ENCODE data around the gene STXBP2. TPM values are rescaled to one million over a fixed set of nuclear protein-coding genes. Genes with fewer than 3 reads are reported as not detected.

The STXBP2 gene
- total and polyA plus RNA-seq, 4 donors = 25.9 to 32.7 (median 27.2) TPM

GRCh38 chr19:7628589-7629311, 8.2 kb upstream of the STXBP2 start:
- WGBS = 3% methylated on average over 15 of the region's 15 CpGs
- Histone ChIP-seq H3K36me3 (ENCODE audit: control insufficient read depth in 4 of 4, insufficient read depth in 3 of 4, low read depth in 1 of 4, low read length in 3 of 4) (peaks cover 7 to 33% (median 9%) of the 10 kb centered on the region in 4 donors), H3K4me1 (ENCODE audit: control insufficient read depth in 4 of 4, insufficient read depth in 4 of 4, low read length in 3 of 4) (peaks cover 14 to 36% (median 27%) of the 10 kb centered on the region in 4 donors), H3K9ac (ENCODE audit: low read depth in 1 of 2, low read length in 2 of 2) (peak overlapping the region; percentile 89 to 92), H3K27me3 (ENCODE audit: control insufficient read depth in 4 of 4, insufficient read depth in 4 of 4, low read length in 3 of 4) (no peaks in the 10 kb centered on the region), H3K27ac (ENCODE audit: low read depth in 1 of 2, low read length in 2 of 2) (peak overlapping the region; percentile 21 to 64), H3K4me3 (ENCODE audit: low read depth in 1 of 3, low read length in 3 of 3) (peak overlapping the region; percentile 74 to 99 (median 97)), H3K9me3 (ENCODE audit: control insufficient read depth in 4 of 4, low read length in 3 of 4) (no peaks in the 10 kb centered on the region)
- no peak for TF ChIP-seq TAF1 (conservative IDR thresholded peaks at IDR 0.05)
- no peak for TF ChIP-seq SP1 (IDR thresholded peaks at IDR 0.05)
- no peak for TF ChIP-seq HNF4G (IDR thresholded peaks at IDR 0.05)
- TF ChIP-seq, protein P1, sequence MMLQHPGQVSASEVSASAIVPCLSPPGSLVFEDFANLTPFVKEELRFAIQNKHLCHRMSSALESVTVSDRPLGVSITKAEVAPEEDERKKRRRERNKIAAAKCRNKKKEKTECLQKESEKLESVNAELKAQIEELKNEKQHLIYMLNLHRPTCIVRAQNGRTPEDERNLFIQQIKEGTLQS (IDR thresholded peaks at IDR 0.05) = no peak
- no peak for TF ChIP-seq CTCF (IDR thresholded peaks at IDR 0.05; ENCODE audit: low read depth, low read length, missing input control)
- no peak for DNase-seq (ENCODE audit: low spot score)

DNA sequence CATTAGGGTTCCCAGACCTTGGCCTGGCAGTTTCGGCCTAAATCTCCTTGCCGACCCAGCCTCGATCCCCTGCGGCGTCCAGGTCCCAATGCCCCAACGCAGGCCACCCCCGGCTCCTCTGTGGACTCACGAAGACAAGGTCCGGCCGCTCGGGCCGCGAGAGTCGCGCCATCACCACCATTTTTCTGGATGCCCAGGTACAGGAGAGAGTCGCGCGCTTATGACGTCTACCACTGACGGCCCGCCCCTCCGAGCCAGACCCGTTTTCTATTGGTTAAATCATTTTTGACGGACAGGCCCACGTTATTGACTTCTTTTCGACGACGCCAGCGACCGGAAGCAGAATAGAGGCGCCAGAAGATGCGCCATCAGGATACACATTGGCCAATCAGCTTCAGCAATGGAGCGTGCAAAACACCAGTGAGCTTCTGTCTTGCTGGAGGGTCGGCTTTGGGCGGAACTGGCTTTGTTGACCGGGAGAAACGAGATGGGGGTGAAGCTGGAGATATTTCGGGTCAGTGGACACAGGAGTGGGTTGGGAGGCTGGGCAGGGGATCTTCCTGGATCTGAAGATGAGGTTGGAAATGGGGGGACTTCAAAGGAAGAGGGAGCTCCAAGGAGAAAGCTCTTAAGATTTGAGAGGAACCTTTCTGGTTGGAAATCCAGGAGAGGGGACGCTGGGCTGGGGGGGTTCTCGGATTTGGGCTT, 7.4 kb upstream of the STXBP2 start, which contains the start of the genes PET100 and XAB2:
Gene PET100, plus strand, starts transcription at position 447 of the 708 bp plus-strand sequence. Its CDS starts 41 bp downstream, at position 488.
Gene XAB2, minus strand, starts transcription at position 199 of the 708 bp plus-strand sequence. Its CDS starts 18 bp downstream, at position 181.
- peak; percentile 96 for DNase-seq (ENCODE audit: low spot score)
- Histone ChIP-seq H3K27ac (ENCODE audit: low read depth in 1 of 2, low read length in 2 of 2) (peak within 1 kb of the TSS; percentile 47 to 64), H3K27me3 (ENCODE audit: control insufficient read depth in 4 of 4, insufficient read depth in 4 of 4, low read length in 3 of 4) (no peaks in the 10 kb centered on the region), H3K4me1 (ENCODE audit: control insufficient read depth in 4 of 4, insufficient read depth in 4 of 4, low read length in 3 of 4) (peaks cover 14 to 36% (median 27%) of the 10 kb centered on the region in 4 donors), H3K9me3 (ENCODE audit: control insufficient read depth in 4 of 4, low read length in 3 of 4) (no peaks in the 10 kb centered on the region), H3K9ac (ENCODE audit: low read depth in 1 of 2, low read length in 2 of 2) (peak within 1 kb of the TSS; percentile 89 to 95), H3K4me3 (ENCODE audit: low read depth in 1 of 3, low read length in 3 of 3) (peak within 1 kb of the TSS; percentile 74 to 99 (median 97)), H3K36me3 (ENCODE audit: control insufficient read depth in 4 of 4, insufficient read depth in 3 of 4, low read depth in 1 of 4, low read length in 3 of 4) (peaks cover 5 to 28% (median 7%) of the 10 kb centered on the region in 4 donors)
- WGBS = under 1% methylated on average over 40 of the region's 40 CpGs
- TF ChIP-seq FOXA2 (IDR thresholded peaks at IDR 0.05) = peak; percentile 86
- no peak for TF ChIP-seq MAX (IDR thresholded peaks at IDR 0.05)
- TF ChIP-seq FOXA1 (IDR thresholded peaks at IDR 0.05) = peak; percentile 86
- TF ChIP-seq RAD21 (IDR thresholded peaks at IDR 0.05) = no peak
- TF ChIP-seq TAF1 (conservative IDR thresholded peaks at IDR 0.05) = no peak
- TF ChIP-seq ZBTB33 (IDR thresholded peaks at IDR 0.05) = no peak
- peak; percentile 24 for TF ChIP-seq REST (IDR thresholded peaks at IDR 0.05)
- peak; percentile 42 for TF ChIP-seq NR2F2 (IDR thresholded peaks at IDR 0.05)
- TF ChIP-seq, protein P1 (IDR thresholded peaks at IDR 0.05) = no peak
- TF ChIP-seq GABPA (IDR thresholded peaks at IDR 0.05 in 1 of 2, conservative IDR thresholded peaks at IDR 0.05 in 1 of 2) = peak; percentile 81 to 97
- no peak for TF ChIP-seq CTCF (IDR thresholded peaks at IDR 0.05; ENCODE audit: low read depth, low read length, missing input control)
- TF ChIP-seq RXRA (IDR thresholded peaks at IDR 0.05) = peak in 1 of 2 donors; percentile 24
- peak; percentile 99 for TF ChIP-seq SP1 (IDR thresholded peaks at IDR 0.05)
- peak; percentile 98 for TF ChIP-seq YY1 (IDR thresholded peaks at IDR 0.05)
